Measurements from ENCODE around the gene SYT17. TPM values are rescaled to one million over a fixed set of nuclear protein-coding genes. Genes with fewer than 3 reads are reported as not detected.

The SYT17 gene
- total RNA-seq, 6 experiments from 2014 or later = not detected

DNA sequence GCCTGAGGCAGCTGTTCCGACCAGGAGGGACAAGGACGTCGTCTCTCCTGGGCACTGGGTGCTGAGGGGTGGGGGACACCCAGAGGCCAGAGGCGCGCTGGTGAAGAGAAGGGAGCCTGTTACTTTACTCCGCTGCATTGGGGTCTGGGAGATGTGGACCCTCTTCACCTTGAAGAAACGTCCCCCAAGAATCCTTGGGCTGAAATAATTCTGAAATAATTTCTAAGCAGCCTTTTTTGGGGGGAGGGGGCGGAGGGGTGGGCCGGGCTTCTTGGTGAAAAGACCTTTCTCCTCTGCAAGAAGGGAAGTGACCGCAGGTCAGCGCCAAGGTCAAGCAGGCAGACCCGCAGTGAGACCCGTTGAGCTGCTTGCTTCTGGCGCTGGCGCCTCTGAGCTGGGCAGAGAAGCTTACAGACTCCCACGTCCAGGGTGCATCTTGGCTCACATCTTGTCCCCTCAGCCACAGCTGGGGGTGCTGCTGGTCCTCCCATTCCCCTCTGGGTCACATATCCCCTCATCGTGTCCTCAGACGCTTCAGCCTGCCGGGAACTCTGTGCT, 1.1 kb downstream of the SYT17 start:
- DNase-seq = no peak
- Mint-ChIP-seq H3K27ac (no peak overlapping the region), H3K4me3 (no peak overlapping the region), H3K9me3 (no peaks in the 10 kb centered on the region), H3K4me1 (ENCODE audit: low read depth) (no peaks in the 10 kb centered on the region), H3K27me3 (ENCODE audit: insufficient read depth) (peaks cover 31% of the 10 kb centered on the region), H3K36me3 (ENCODE audit: low read depth) (no peaks in the 10 kb centered on the region)
- TF ChIP-seq CTCF (IDR thresholded peaks at IDR 0.05) = no peak

DNA sequence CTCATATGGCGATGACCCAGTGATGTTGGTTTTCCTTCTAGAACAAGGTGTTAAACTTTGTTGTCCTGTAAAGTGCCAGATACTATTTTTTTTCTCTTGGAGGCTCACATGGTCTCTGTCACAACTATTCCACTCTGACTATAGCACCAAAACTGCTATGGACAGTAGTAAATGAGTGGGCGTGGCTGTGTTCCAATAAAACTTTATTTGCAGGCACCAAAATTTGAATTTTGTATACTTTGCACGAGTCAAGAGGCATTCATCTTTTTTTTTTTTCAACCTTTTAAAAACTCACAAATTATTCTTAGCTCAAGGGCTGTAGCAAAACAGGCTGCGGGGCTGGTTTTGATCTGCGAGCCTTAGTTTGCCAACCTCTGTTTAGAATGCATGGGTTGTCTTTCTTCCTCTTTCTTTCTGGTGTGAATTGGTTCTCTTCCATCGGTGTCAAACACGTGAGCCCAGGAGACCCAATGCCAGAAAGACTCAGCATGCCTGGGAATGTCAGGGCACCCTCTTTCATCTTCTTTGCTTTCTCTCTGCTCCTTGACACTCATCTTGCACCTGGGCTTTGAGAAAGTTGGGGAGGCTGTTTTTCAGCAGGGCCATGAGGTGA, 2.1 kb downstream of the SYT17 start:
- H3K27ac Mint-ChIP-seq = no peak overlapping the region
- no peaks in the 10 kb centered on the region for H3K36me3 Mint-ChIP-seq (ENCODE audit: low read depth)
- TF ChIP-seq CTCF (IDR thresholded peaks at IDR 0.05) = no peak

GRCh38 chr16:19172098-19172780, 4.2 kb downstream of the SYT17 start:
- H3K9me3 Mint-ChIP-seq = no peaks in the 10 kb centered on the region
- no peaks in the 10 kb centered on the region for H3K4me1 Mint-ChIP-seq (ENCODE audit: low read depth)
- no peaks in the 10 kb centered on the region for H3K36me3 Mint-ChIP-seq (ENCODE audit: low read depth)
- TF ChIP-seq CTCF (IDR thresholded peaks at IDR 0.05) = no peak
- no peak overlapping the region for H3K4me3 Mint-ChIP-seq
- H3K27ac Mint-ChIP-seq = no peak overlapping the region
- peaks cover 44% of the 10 kb centered on the region for H3K27me3 Mint-ChIP-seq (ENCODE audit: insufficient read depth)
- no peak for DNase-seq

More for the DNA sequence above, 2.1 kb downstream of the SYT17 start:
- no peak for DNase-seq
- no peaks in the 10 kb centered on the region for H3K9me3 Mint-ChIP-seq
- H3K27me3 Mint-ChIP-seq (ENCODE audit: insufficient read depth) = peaks cover 33% of the 10 kb centered on the region
- no peak overlapping the region for H3K4me3 Mint-ChIP-seq
- no peaks in the 10 kb centered on the region for H3K4me1 Mint-ChIP-seq (ENCODE audit: low read depth)

GRCh38 chr16:19173059-19173458, 5.0 kb downstream of the SYT17 start:
- Mint-ChIP-seq H3K4me3 (no peak overlapping the region), H3K4me1 (ENCODE audit: low read depth) (no peaks in the 10 kb centered on the region), H3K27ac (no peak overlapping the region), H3K9me3 (no peaks in the 10 kb centered on the region), H3K27me3 (ENCODE audit: insufficient read depth) (peaks cover 44% of the 10 kb centered on the region), H3K36me3 (ENCODE audit: low read depth) (no peaks in the 10 kb centered on the region)
- TF ChIP-seq CTCF (IDR thresholded peaks at IDR 0.05) = no peak
- no peak for DNase-seq

DNA sequence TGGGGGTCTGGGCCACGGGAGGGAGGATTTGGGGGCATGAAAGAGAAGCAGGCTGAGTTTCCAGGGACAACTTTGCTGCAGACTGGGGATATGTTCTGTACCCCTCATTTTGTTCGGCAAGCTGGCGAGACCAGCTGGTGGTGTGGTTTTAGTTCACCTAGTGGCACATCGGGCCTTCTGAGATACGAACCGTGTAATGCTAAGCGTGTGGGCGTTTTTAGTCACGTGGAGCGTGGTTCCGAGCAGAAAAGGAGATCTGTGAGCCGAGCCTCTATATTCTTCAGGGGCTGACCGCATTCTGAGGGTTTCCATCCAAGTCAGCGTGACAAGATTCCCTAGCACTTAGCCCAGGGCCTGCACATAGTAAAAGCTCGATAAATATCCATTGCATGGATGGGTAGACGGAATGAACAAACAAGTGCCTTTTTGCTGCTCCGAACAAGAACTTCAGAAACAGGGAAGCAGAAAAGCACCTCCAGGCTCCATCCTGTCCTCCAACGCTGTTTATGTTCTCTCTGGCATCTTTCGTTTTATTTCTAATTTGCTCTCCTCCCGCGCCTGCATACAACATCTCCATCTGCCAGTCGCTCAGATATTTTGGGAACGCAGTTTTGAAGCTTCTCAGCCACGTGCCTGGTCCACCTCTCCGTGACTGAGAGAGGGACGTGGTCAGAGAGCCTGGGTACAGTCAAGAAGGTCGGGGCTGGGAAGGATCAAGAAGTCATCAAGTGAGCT, 5.8 kb downstream of the SYT17 start:
- Mint-ChIP-seq H3K27ac (no peak overlapping the region), H3K36me3 (ENCODE audit: low read depth) (no peaks in the 10 kb centered on the region), H3K4me3 (no peak overlapping the region), H3K9me3 (no peaks in the 10 kb centered on the region), H3K4me1 (ENCODE audit: low read depth) (no peaks in the 10 kb centered on the region), H3K27me3 (ENCODE audit: insufficient read depth) (peaks cover 47% of the 10 kb centered on the region)
- no peak for TF ChIP-seq CTCF (IDR thresholded peaks at IDR 0.05)
- no peak for DNase-seq
